HG03575 (cell line): ENCODE data around the gene PPP1R14B.

Source experiments
- ATAC-seq: cut with Tn5 transposase; IDR thresholded peaks from one replicate; pipeline ENCODE4 v1.9.1; 2021; ENCODE audit not compliant: unreplicated experiment, insufficient number of reproducible peaks, low FRiP score; ENCODE audit errors: extremely low read depth

PPP1R14B gene

DNA sequence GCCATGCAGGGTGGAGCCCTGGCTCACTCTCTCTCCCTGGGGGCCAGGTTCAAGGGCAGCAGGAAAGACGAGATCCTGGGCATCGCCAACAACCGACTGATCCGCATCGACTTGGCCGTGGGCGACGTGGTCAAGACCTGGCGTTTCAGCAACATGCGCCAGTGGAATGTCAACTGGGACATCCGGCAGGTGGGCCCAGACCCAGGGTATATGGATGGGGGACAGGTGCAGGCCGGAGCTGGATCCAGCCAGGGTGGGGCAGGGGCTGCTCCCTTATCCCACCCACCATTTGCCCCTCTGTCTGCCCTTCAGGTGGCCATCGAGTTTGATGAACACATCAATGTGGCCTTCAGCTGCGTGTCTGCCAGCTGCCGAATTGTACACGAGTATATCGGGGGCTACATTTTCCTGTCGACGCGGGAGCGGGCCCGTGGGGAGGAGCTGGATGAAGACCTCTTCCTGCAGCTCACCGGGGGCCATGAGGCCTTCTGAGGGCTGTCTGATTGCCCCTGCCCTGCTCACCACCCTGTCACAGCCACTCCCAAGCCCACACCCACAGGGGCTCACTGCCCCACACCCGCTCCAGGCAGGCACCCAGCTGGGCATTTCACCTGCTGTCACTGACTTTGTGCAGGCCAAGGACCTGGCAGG is 23.6 kb downstream of the PPP1R14B start:
- no peak for ATAC-seq

GRCh38 chr11:64222651-64223000 is 24.1 kb downstream of the PPP1R14B start:
- no peak for ATAC-seq

GRCh38 chr11:64220798-64221197 is 25.9 kb downstream of the PPP1R14B start:
- ATAC-seq, result no peak

- ATAC-seq, result no peak
Observed at GRCh38 chr11:64220271-64220670, 26.5 kb downstream of the PPP1R14B start.

GRCh38 chr11:64219755-64220154 is 27.0 kb downstream of the PPP1R14B start:
- ATAC-seq, result no peak

GRCh38 chr11:64219354-64219684 is 27.4 kb downstream of the PPP1R14B start:
- ATAC-seq, result no peak

- no peak for ATAC-seq
Observed at GRCh38 chr11:64218628-64219353, 28.0 kb downstream of the PPP1R14B start.

DNA sequence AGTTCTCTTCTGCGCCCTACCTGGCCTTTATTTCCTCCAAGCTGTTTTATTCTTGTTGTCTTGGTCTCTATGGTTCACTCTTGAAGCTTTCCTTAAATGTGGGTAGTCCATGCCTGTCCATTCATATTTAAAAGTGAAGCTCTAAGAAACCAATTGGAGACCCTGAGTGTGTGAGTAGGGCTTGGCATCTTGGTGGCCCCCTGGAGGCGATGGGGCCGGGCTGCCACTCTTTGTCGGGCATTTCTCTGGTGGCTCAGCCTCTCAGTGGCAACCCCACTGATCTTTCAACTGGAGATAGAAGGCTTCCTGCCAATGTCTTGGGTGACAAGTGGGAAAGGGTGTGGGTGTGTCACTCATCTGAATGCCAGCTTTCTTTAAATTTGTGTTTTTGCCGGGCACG is 29.9 kb downstream of the PPP1R14B start:
- no peak for ATAC-seq

- no peak for ATAC-seq
Observed at GRCh38 chr11:64211181-64211872, 35.4 kb downstream of the PPP1R14B start.

- ATAC-seq, result no peak
Observed at GRCh38 chr11:64210301-64211020, 36.3 kb downstream of the PPP1R14B start.

DNA sequence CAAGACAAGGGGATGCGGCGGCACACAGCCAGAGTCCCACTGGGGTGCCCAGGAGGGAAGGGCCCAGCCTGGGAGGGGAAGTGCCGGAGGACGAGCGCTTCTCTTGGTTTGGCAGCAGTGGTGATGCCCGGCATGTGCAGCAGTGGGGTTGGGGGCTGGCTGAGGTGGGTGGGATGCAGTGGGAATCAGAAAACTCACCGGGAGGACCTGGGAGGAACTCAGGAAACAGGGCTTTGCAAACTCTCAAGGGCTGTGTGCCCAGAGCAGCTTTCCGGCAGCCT is 37.2 kb downstream of the PPP1R14B start:
- ATAC-seq, result no peak

DNA sequence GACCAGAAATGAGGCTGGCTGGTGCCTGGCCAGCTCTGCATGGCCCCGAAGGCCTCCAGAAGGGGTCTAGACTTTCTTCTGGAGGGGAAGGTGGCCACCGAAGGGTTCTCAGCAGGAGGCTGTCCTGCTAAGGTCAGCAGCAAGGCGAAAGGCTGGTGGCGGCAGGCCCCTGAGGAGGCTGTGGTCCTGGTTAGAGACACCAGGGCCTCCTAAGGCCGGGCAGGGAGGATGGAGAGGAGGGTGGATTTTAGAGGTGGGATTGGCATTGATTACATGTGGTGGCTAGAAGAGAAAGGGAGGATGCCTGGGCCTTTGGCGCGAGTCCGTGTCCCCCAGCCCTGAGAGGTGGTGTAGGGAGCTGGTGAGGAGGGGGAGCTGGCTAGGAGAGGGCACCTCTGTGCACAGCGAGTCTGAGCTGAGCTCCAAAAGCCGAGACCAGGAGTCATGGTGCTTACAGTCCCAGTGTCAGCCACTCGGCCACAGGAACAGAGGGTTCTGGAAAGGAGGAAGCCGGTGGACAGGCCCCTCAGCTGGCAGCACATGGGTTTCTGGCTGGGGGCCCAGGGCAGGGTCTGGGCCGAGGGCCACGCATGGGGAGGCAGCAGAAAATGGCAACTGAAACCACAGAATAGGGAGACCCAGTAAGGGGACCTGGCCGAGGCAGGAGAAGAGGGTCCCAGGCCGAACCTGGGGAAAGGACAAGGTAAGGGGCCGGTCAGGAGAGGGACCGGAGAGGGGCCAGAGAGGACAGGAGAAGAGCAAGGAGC is 37.8 kb downstream of the PPP1R14B start:
- ATAC-seq, result no peak

DNA sequence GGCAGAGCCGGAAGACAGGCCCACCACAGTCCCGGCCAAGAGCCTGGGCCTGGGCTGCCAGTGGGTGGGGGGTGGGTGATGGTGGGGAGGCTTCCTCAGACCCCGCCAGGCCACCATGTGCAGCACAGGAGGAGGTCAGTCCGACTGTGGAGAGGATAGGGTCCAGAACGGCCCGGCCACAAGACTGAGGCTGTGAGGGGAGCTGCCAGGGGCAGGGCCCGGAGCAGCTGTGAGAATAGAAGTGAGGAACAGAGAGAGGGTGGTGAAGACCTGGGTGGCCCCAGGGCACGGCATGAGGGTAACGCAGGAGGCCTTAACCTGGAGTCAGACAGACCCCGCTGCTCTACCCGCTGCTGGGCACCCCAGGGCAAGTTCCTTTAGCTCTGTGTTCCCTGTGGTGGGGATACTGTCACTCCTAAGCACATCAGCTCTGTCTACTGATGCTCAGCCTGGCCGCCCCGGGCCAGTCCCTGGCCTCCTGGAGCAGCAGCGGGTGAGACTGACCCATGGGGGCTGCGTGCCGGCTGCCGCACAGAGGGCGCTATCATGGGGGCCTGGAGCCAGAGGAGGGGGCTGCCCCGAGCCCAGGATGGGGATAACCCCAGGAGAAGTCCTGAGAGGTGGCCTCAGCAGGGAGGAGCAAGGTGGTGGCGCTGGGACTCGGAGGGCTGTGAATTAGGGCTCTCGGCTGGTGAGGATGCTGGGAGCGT is 38.5 kb downstream of the PPP1R14B start:
- ATAC-seq, result no peak

GRCh38 chr11:64207256-64208085 is 39.3 kb downstream of the PPP1R14B start:
- ATAC-seq, result no peak

DNA sequence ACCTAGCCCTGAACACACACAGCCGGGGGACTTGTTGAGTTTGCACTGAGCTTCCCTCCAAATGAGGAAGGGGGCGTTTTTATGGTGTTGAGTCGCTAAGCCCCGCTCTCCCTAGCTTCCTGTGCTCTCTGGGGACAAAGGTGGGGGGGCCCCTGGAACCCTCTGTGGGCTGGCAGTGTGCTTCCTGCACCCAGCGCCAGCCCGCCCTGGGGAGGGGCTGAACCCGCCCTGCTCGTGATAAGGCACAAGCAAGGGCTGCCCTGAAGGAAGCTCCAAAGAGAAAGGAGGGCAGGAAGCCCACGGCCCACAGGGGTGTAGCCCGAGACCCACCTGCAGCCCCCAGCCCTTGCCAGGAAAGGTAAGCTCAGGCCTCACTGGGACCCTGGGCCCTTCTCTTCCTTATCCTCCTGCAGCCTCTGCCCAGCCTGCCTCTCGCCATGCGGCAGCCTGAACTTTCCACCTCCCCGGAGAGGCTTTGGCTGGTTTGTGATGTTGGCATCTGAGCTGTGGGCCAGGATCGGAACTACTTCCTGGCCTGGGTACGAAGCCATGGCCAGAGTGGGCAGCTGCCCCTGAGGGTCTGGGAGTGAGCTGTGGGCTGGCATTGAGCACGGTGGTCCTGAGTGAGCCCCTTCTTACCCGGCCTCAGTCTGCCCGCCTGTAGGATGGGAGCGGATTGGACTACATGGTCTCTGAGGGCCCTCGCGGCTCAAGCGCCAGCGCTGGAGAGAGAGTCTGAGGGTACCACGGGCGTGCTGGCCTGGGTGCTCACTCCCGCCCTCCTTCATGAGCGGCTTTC is 40.1 kb downstream of the PPP1R14B start, which contains the start of gene FERMT3:
FERMT3 (plus strand) TSS at position 265 of the 799 bp plus-strand sequence. CDS start 644 bp downstream, outside the sequence.
- no peak for ATAC-seq

- no peak for ATAC-seq
Observed at GRCh38 chr11:64204464-64204989, 42.2 kb downstream of the PPP1R14B start.

DNA sequence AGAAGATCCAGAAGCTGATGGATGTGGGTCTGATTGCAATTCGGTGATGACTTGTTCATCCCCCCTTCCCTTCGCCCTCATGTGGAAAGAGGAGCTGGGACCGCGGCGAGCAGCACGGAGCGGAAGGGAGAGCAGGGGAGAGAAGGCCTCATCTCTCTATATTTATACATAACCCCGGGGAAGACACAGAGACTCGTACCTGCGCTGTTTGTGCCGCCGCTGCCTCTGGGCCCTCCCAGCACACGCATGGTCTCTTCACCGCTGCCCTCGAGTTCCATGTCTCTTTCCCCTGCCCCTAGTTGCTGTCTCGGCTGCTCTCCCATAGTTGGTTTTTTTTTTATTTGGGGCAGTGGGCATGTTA is 42.7 kb downstream of the PPP1R14B start:
- no peak for ATAC-seq
